ENCODE measurements around the gene CASP9. TPM values are rescaled to one million over a fixed set of nuclear protein-coding genes. Genes with fewer than 3 reads are reported as not detected.

CASP9 gene
- total RNA-seq (1 to 10 TPM; 9.3 to 9.4 TPM), polyA plus RNA-seq (10 to 100 TPM in 1 of 2 donors, 1 to 10 TPM in 1; 7.6 to 25.3 TPM)
- long read RNA-seq, donor 1, transcript CASP9-201 (9 exons, 2,019 nt) = major isoform, 13 of 22 reads
- long read RNA-seq, donor 1, partial matches to known transcripts = 2 of 22 reads
- long read RNA-seq, donor 1, other reads (novel, unspliced or antisense) = 4 of 22 reads
- long read RNA-seq, donor 2, partial matches to known transcripts = 0 of 3 reads
- long read RNA-seq, donor 2, other reads (novel, unspliced or antisense) = 3 of 3 reads

- intact Hi-C loops (cut with DNase I) = loop anchor here (10.0 kb wide), 1 partner anchor 199 kb away; no protein-coding TSS in a partner anchor
- H3K36me3 ChIP-seq (ENCODE audit: control insufficient read depth in 1 of 2, insufficient read depth in 2 of 2, low read length in 1 of 2) = no peaks in the 10 kb centered on the region
- H3K27ac ChIP-seq (ENCODE audit: low read depth in 1 of 2, low read length in 2 of 2) = peak within 1 kb of the TSS in 1 of 2 donors; percentile 100
- ATAC-seq (ENCODE audit: low FRiP score) (no peak), DNase-seq (no peak)
- peak within 1 kb of the TSS; percentile 88 to 91 for H3K4me3 ChIP-seq (ENCODE audit: low read length in 2 of 2)
- WGBS, 2 donors = 0% methylated on average over 19 to 27 of the region's 27 CpGs
- H3K27me3 ChIP-seq (ENCODE audit: control insufficient read depth in 1 of 2, insufficient read depth in 2 of 2, low read length in 1 of 2) = no peaks in the 10 kb centered on the region
- H3K9me3 ChIP-seq (ENCODE audit: control insufficient read depth, low read length) = no peaks in the 10 kb centered on the region
- no peaks in the 10 kb centered on the region for H3K4me1 ChIP-seq (ENCODE audit: control insufficient read depth in 1 of 2, insufficient read depth in 2 of 2, low read length in 2 of 2)
Observed at GRCh38 chr1:15524021-15524282, at the start of gene CASP9. Gene CASP9 (minus strand): TSS chr1:15524215. CDS start chr1:15524200, 15 bp downstream.

- no peaks in the 10 kb centered on the region for H3K4me1 ChIP-seq (ENCODE audit: control insufficient read depth in 1 of 2, insufficient read depth in 2 of 2, low read length in 2 of 2)
- intact Hi-C loops (cut with DNase I) = no loop called here
- H3K36me3 ChIP-seq (ENCODE audit: control insufficient read depth in 1 of 2, insufficient read depth in 2 of 2, low read length in 1 of 2) = peaks cover 1 to 4% of the 10 kb centered on the region in 2 donors
- peak in 1 of 2 donors; percentile 71 for DNase-seq
- ATAC-seq (ENCODE audit: low FRiP score) = no peak
- no peaks in the 10 kb centered on the region for H3K9me3 ChIP-seq (ENCODE audit: control insufficient read depth, low read length)
- H3K27ac ChIP-seq (ENCODE audit: low read depth in 1 of 2, low read length in 2 of 2) = no peak overlapping the region
- no peaks in the 10 kb centered on the region for H3K27me3 ChIP-seq (ENCODE audit: control insufficient read depth in 1 of 2, insufficient read depth in 2 of 2, low read length in 1 of 2)
- WGBS, 2 donors = 17 to 23% methylated on average over 9 of the region's 9 CpGs
- no peak overlapping the region for H3K4me3 ChIP-seq (ENCODE audit: low read length in 2 of 2)
Observed at GRCh38 chr1:15573477-15573876, 49.5 kb upstream of the CASP9 start.

DNA sequence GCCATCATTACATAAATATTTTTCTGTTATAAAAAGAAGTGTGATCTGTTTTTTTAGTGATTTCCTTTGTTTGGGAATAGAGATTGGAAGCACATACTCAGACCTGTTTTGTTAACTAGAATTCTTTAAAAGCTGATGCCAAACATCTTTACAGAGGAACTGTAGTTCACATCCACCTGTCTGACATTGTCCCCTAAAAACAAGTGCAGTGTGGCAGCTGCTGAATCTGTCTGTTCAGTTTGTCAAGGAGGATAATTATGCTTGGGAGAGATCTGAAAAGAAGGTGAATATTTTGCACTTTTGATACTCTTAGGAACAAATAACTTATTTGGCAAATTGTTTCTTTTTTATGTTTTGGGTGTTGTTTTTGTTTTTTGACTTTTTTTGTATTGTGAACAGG is 47.3 kb upstream of the CASP9 start:
- no peak overlapping the region for H3K4me3 ChIP-seq (ENCODE audit: low read length in 2 of 2)
- DNase-seq (no peak), ATAC-seq (ENCODE audit: low FRiP score) (no peak)
- H3K4me1 ChIP-seq (ENCODE audit: control insufficient read depth in 1 of 2, insufficient read depth in 2 of 2, low read length in 2 of 2) = no peaks in the 10 kb centered on the region
- intact Hi-C loops (cut with DNase I) = no loop called here
- H3K27ac ChIP-seq (ENCODE audit: low read depth in 1 of 2, low read length in 2 of 2) = no peak overlapping the region
- no peaks in the 10 kb centered on the region for H3K9me3 ChIP-seq (ENCODE audit: control insufficient read depth, low read length)
- peaks cover 4 to 5% of the 10 kb centered on the region in 2 donors for H3K36me3 ChIP-seq (ENCODE audit: control insufficient read depth in 1 of 2, insufficient read depth in 2 of 2, low read length in 1 of 2)
- H3K27me3 ChIP-seq (ENCODE audit: control insufficient read depth in 1 of 2, insufficient read depth in 2 of 2, low read length in 1 of 2) = no peaks in the 10 kb centered on the region

GRCh38 chr1:15570861-15571260 is 46.8 kb upstream of the CASP9 start:
- no peak overlapping the region for H3K27ac ChIP-seq (ENCODE audit: low read depth in 1 of 2, low read length in 2 of 2)
- H3K4me3 ChIP-seq (ENCODE audit: low read length in 2 of 2) = no peak overlapping the region
- peaks cover 4 to 7% of the 10 kb centered on the region in 2 donors for H3K36me3 ChIP-seq (ENCODE audit: control insufficient read depth in 1 of 2, insufficient read depth in 2 of 2, low read length in 1 of 2)
- no peak for DNase-seq
- H3K9me3 ChIP-seq (ENCODE audit: control insufficient read depth, low read length) = no peaks in the 10 kb centered on the region
- intact Hi-C loops (cut with DNase I) = no loop called here
- no peaks in the 10 kb centered on the region for H3K4me1 ChIP-seq (ENCODE audit: control insufficient read depth in 1 of 2, insufficient read depth in 2 of 2, low read length in 2 of 2)
- no peaks in the 10 kb centered on the region for H3K27me3 ChIP-seq (ENCODE audit: control insufficient read depth in 1 of 2, insufficient read depth in 2 of 2, low read length in 1 of 2)
- 91 to 100% methylated on average over 1 of the region's 1 CpG for WGBS, 2 donors
- no peak for ATAC-seq (ENCODE audit: low FRiP score)

DNA sequence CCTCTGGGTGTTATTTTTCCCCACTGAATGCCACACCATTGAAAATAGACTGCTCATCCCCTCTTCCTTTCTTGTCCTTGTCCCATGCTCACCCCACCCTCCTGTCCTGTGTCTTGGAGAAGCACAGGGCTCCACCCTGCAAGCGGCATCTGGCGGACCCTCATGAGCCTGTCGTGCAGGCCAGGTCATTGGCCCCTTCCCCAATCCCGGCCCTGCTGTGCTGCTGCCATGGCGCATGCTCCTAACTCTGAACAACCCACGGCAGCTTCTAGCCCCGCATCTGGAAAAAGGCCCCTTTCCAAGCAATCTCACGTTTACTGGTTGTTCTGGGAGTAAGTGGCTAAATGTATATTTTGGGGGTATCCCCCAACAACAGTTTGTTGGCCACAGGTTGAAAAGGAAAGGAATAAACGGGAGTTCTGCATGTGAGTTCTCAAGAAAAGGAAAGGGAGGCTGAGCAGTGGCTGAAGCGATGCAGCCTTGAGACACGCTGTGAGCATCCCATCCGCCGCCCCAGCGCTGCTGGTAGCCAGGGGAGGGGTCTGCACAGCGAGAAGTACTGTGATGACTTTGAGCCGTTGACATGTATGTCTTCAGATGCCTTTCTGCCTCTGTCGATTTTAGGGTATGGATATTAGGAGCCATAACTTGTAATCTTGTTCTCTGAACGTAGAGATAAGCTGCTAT is 44.5 kb upstream of the CASP9 start:
- DNase-seq = peak in 1 of 2 donors; percentile 50
- Histone ChIP-seq H3K27me3 (ENCODE audit: control insufficient read depth in 1 of 2, insufficient read depth in 2 of 2, low read length in 1 of 2) (no peaks in the 10 kb centered on the region), H3K27ac (ENCODE audit: low read depth in 1 of 2, low read length in 2 of 2) (no peak overlapping the region), H3K9me3 (ENCODE audit: control insufficient read depth, low read length) (no peaks in the 10 kb centered on the region), H3K4me1 (ENCODE audit: control insufficient read depth in 1 of 2, insufficient read depth in 2 of 2, low read length in 2 of 2) (no peaks in the 10 kb centered on the region), H3K36me3 (ENCODE audit: control insufficient read depth in 1 of 2, insufficient read depth in 2 of 2, low read length in 1 of 2) (peaks cover 4 to 9% of the 10 kb centered on the region in 2 donors), H3K4me3 (ENCODE audit: low read length in 2 of 2) (no peak overlapping the region)
- intact Hi-C loops (cut with DNase I) = no loop called here
- 91 to 92% methylated on average over 18 of the region's 18 CpGs for WGBS, 2 donors
- ATAC-seq (ENCODE audit: low FRiP score) = no peak

GRCh38 chr1:15559189-15559810 is 35.3 kb upstream of the CASP9 start:
- 88 to 89% methylated on average over 12 of the region's 12 CpGs for WGBS, 2 donors
- intact Hi-C loops (cut with DNase I) = no loop called here

DNA sequence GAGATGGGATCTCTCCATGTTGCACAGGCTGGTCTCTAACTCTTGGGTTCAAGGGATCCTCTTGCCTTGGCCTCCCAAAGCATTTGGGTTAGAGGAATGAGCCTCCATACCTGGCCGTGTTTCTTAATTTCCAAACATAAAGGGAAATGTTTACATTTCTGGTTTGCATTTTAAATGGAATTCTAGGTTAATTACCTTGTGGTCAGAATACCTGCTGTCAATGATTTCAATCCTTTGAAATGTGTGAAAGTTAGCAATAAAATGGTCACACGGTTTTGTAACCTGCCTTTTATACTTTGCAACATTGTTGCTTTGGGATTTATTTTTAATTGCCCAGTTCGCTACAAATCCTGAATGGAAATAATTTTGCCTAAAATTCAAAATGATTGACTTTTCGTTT is 34.5 kb upstream of the CASP9 start:
- intact Hi-C loops (cut with DNase I) = no loop called here
- 93 to 96% methylated on average over 4 of the region's 4 CpGs for WGBS, 2 donors
- no peak for DNase-seq
- no peak overlapping the region for H3K27ac ChIP-seq (ENCODE audit: low read depth in 1 of 2, low read length in 2 of 2)
- H3K4me3 ChIP-seq (ENCODE audit: low read length in 2 of 2) = no peak overlapping the region
- no peaks in the 10 kb centered on the region for H3K9me3 ChIP-seq (ENCODE audit: control insufficient read depth, low read length)
- no peaks in the 10 kb centered on the region for H3K27me3 ChIP-seq (ENCODE audit: control insufficient read depth in 1 of 2, insufficient read depth in 2 of 2, low read length in 1 of 2)
- no peak for ATAC-seq (ENCODE audit: low FRiP score)
- H3K36me3 ChIP-seq (ENCODE audit: control insufficient read depth in 1 of 2, insufficient read depth in 2 of 2, low read length in 1 of 2) = peaks cover 3 to 4% of the 10 kb centered on the region in 2 donors
- no peaks in the 10 kb centered on the region for H3K4me1 ChIP-seq (ENCODE audit: control insufficient read depth in 1 of 2, insufficient read depth in 2 of 2, low read length in 2 of 2)

More at GRCh38 chr1:15559189-15559810, 35.3 kb upstream of the CASP9 start:
- no peak overlapping the region for H3K27ac ChIP-seq (ENCODE audit: low read depth in 1 of 2, low read length in 2 of 2)
- DNase-seq (no peak), ATAC-seq (ENCODE audit: low FRiP score) (no peak)
- H3K4me3 ChIP-seq (ENCODE audit: low read length in 2 of 2) = no peak overlapping the region
- H3K27me3 ChIP-seq (ENCODE audit: control insufficient read depth in 1 of 2, insufficient read depth in 2 of 2, low read length in 1 of 2) = no peaks in the 10 kb centered on the region
- H3K9me3 ChIP-seq (ENCODE audit: control insufficient read depth, low read length) = no peaks in the 10 kb centered on the region
- H3K36me3 ChIP-seq (ENCODE audit: control insufficient read depth in 1 of 2, insufficient read depth in 2 of 2, low read length in 1 of 2) = peaks cover 4% of the 10 kb centered on the region in 2 donors
- H3K4me1 ChIP-seq (ENCODE audit: control insufficient read depth in 1 of 2, insufficient read depth in 2 of 2, low read length in 2 of 2) = no peaks in the 10 kb centered on the region

DNA sequence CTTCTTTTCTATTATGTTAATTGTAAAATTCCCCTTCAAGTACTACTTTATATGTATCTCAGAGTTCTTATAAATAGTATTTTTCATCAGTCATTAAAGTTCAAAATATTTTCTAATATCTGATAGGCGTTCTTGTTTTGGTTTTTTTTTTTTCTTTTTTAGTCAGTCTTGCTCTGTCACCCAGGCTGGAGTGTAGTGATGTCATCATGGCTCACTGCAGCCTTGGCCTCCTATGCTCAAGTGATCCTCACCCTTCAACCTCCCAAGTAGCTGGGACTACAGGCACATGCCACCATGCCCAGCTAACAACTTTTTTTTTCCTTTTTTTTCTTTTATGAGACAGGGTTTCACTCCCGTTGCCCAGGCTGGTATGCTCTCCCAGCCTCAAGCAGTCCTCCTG is 33.6 kb upstream of the CASP9 start:
- intact Hi-C loops (cut with DNase I) = no loop called here
- no peaks in the 10 kb centered on the region for H3K27me3 ChIP-seq (ENCODE audit: control insufficient read depth in 1 of 2, insufficient read depth in 2 of 2, low read length in 1 of 2)
- H3K4me1 ChIP-seq (ENCODE audit: control insufficient read depth in 1 of 2, insufficient read depth in 2 of 2, low read length in 2 of 2) = no peaks in the 10 kb centered on the region
- ATAC-seq (ENCODE audit: low FRiP score) = no peak
- H3K27ac ChIP-seq (ENCODE audit: low read depth in 1 of 2, low read length in 2 of 2) = no peak overlapping the region
- H3K9me3 ChIP-seq (ENCODE audit: control insufficient read depth, low read length) = no peaks in the 10 kb centered on the region
- DNase-seq = no peak
- H3K36me3 ChIP-seq (ENCODE audit: control insufficient read depth in 1 of 2, insufficient read depth in 2 of 2, low read length in 1 of 2) = peaks cover 3 to 4% of the 10 kb centered on the region in 2 donors
- WGBS, 2 donors = 90 to 92% methylated on average over 2 of the region's 2 CpGs
- no peak overlapping the region for H3K4me3 ChIP-seq (ENCODE audit: low read length in 2 of 2)

- Histone ChIP-seq H3K9me3 (ENCODE audit: control insufficient read depth, low read length) (no peaks in the 10 kb centered on the region), H3K27ac (ENCODE audit: low read depth in 1 of 2, low read length in 2 of 2) (no peak overlapping the region), H3K27me3 (ENCODE audit: control insufficient read depth in 1 of 2, insufficient read depth in 2 of 2, low read length in 1 of 2) (no peaks in the 10 kb centered on the region), H3K4me1 (ENCODE audit: control insufficient read depth in 1 of 2, insufficient read depth in 2 of 2, low read length in 2 of 2) (no peaks in the 10 kb centered on the region), H3K4me3 (ENCODE audit: low read length in 2 of 2) (no peak overlapping the region), H3K36me3 (ENCODE audit: control insufficient read depth in 1 of 2, insufficient read depth in 2 of 2, low read length in 1 of 2) (peaks cover 2% of the 10 kb centered on the region in 2 donors)
- 91 to 93% methylated on average over 2 of the region's 2 CpGs for whole genome bisulfite sequencing, 2 donors
- ATAC-seq (ENCODE audit: low FRiP score) = no peak
- no peak for DNase-seq
- intact Hi-C loops (cut with DNase I) = no loop called here
Observed at GRCh38 chr1:15557008-15557407, 33.0 kb upstream of the CASP9 start.
